TTC549 (cell line): ENCODE measurements around the gene INF2.
"Not testable (repeated sequence)": the region's sequence is repeated elsewhere in the genome, so short reads cannot be mapped to it uniquely, and the experiment has no call there.

Source experiments
- FAIRE-seq: peaks from 2 replicates; lab custom pipeline; 2012; peaks lifted over from hg19 to GRCh38; lab: Jason Lieb, UNC

The INF2 gene

GRCh38 chr14:104657563-104658324 lies 31.7 kb upstream of the INF2 start:
- FAIRE-seq = no peak

- no peak for FAIRE-seq
These were observed 31.1 kb upstream of the INF2 start for GRCh38 chr14:104658325-104658712.

GRCh38 chr14:104659146-104659545 lies 30.3 kb upstream of the INF2 start:
- FAIRE-seq = no peak

DNA sequence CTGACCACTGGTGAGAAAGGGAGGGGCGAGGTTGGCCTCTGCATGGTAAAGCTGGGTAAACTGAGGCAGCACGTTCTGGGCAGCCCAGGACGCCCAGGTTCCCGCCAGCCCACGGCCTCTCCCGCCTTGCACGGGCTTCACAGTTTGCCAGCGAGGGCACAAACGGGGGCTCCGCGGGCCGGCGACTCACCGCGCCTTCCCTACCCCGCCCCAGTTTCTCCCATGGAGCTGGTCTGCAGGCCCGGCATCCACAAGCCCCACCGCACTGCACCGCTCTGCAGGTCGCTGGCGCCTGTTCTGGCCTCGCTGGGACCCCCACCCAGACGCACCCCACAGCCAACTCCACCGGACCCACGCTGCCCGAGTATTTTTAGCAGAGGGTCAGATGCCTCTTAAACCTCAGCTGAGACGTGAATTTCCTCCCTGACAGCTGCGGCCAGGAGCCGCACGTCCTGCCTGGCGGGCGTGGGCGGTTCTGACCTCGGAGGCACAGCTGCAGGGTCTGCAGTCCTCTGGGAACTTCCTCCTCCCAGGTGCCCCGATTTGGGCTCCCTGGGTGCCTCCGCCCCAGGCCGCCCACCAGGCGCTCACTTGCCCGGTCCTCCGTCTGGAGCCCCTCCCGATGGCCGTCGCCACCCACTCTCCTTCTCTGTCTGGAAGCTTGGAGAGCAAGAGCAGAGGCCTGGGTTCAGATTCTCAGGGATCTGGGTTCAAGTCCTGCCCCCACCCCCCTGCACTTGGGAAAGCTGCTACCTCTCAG lies 29.5 kb upstream of the INF2 start:
- no peak for FAIRE-seq

GRCh38 chr14:104660597-104660996 lies 28.8 kb upstream of the INF2 start:
- no peak for FAIRE-seq

- no peak for FAIRE-seq
These were observed 28.3 kb upstream of the INF2 start for GRCh38 chr14:104661086-104661485.

DNA sequence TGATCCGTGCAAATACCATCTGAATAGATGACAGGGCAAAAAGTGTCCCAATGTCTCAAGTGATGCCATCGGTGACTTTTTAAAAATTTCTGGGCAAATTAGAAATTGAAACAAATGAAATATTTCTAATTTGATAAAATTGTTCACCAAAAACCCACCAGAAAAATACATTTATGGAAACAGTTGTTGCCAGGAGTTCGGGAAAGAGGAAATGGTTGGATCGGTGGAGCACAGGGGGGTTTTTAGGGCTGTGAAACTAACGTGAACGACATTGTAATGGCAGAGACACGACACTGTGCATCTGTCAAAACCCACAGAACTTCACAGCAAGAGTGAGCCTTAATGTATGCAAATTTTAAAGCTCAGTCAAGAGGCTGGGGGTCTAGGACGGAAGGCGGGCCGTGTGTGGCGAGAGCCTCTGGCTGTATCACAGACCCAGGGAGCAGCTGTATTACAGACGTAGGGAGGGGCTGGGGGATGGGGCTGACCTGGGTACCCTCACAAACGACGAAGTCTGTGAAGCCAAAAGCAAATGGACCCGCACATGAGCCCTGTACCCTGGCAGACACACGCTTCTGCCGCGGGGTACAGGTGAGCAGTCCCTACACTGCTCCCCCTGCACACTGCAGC lies 27.8 kb upstream of the INF2 start:
- FAIRE-seq = not testable (repeated sequence)

GRCh38 chr14:104662472-104662871 lies 26.9 kb upstream of the INF2 start:
- not testable (repeated sequence) for FAIRE-seq

DNA sequence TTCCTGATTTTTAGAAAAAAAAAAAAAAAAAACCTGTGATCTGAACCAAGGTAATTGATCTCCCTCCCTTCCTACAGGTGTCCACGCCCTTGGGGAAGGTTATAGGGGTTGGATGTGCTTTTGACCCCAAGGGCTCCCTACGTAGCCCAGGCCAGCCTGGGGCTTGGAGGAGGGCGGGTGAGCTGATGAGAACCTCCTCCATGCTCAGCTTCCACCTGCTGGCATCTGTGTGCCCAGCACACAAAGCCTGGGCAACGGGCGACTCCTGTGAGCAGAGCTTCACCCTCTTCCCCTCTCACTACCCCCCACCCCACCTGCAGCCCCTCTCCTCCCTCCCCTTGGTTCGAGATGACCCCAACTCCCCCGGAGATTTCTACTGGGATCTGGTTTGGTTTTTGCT lies 25.3 kb upstream of the INF2 start:
- FAIRE-seq = no peak

DNA sequence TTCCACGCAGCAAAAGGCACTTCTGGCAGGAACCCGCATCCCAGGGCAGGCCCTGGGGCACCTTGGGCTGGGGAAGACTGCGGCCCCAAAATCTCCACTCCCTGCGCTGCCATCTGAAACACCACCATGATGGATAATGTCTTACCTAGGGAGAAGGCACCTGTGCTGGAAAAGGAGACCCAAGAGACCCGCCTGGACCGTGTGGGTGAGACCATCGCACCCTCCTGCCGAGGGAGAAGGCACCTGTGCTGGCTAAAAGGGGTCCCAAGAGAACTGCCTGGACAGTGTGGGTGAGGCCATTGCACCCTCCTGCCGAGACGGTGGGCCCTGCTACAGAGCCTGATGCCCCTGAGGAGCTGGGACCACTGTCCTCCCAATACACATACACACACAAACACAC lies 24.8 kb upstream of the INF2 start:
- no peak for FAIRE-seq

DNA sequence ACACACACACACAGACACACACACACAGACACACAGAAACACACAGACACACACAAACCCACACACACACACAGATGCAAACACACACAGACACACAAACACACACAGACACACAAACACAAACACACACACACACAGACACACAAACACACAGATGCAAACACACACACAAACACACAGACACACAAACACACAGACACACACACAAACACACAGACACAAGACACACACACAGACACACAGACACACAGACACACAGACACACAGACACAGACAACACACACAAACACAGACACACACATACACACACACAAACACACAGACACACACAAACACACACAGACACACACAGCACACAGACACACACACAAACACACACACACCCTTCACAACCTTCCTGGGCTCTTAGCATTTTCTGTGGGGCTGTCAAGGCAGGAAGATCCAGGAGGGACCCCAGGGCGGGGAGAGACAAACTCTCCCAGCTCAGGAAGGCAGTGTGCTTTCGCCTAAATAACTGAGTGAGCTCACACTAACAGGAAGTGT lies 24.2 kb upstream of the INF2 start:
- no peak for FAIRE-seq

DNA sequence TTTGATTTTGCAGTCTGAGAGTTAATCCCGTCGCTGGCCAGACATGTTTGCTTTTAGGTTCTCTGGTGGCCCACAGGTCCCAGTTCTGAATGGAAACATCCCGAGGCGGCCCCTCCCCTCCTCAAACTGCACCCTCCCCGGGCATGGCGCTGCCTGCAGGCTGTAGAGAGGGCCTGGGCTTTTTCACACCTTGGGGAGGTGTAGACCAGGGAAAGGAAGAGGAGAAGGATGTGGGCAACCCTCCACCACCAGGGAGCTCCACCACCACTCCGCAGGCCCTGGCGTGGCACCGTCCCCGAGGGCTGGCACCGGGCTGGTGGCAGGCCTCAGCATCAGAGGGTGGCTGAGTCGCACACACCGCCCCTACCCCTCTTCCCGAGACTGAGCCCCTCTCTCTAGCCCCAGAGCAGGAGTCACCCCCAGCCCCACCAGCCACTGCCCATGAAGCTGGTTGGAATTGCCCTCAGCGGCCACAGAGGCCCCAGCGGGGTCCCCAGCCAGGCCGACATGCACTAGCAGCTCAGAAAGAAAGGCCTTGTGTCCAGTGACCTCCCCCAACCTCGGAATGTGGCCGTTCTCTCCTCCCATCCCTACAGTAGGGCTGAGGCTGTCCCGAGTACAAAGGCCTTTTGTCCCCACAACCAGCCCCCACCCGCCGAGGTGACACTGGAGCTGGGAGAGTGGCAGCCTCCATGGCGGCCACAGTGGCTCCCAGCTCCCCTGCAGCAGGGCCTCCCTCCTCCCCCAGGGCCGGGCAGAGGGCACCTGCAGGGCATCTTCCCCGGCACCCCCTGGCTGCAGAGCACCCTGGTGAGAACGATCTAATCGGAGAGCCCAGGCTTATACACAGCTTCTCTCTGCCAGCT lies 23.5 kb upstream of the INF2 start:
- no peak for FAIRE-seq

DNA sequence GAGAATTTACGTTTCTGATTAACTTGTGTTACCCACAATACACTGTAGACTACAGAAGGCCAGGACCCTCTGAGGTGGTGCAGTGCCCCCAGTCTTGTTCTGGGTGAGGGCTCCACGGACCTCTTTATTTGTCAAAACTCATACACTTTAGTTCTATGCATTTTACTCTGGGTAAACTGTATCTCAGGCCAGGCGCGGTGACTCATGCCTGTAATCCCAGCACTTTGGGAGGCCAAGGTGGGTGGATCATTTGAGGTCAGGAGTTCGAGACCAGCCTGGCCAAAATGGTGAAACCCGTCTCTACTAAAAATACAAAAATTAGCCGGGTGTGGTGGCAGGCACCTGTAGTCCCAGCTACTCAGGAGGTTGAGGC lies 22.9 kb upstream of the INF2 start:
- not testable (repeated sequence) for FAIRE-seq

DNA sequence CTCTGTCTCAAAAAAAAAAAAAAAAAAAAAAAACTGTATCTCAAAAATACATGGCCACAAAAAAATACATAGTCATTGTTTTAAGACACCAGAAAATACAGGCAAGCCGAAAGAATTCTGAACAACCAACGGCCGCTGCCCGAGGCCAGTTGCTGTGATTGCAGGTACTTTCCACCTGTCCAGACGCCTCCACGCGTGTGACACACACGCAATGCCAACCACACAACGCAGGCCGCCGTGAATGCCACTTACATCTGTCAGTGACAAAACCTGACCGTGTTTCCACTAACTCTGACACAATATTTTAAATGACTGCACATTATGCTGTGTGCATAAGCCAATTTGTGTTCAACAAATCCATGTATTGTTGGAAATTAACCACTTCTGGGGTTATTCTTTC lies 22.4 kb upstream of the INF2 start:
- FAIRE-seq = no peak

DNA sequence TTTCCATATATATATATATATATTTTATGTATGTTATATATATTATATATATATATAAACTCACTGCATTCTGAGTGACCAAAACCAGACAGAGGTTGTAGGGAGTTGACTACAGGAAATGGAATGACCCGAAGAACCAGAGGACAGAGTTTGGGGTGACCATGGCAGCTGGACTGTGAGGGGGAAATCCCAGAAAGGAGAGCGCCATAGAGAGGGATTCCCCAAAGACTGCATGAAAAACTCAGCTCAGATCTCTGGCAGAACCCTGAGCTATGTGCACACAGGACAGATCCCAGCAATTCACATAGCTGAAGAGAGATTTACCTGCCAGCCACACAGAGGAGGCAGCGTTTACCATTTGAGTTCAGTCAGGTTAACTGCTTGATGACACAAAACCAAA lies 19.7 kb upstream of the INF2 start:
- no peak for FAIRE-seq

DNA sequence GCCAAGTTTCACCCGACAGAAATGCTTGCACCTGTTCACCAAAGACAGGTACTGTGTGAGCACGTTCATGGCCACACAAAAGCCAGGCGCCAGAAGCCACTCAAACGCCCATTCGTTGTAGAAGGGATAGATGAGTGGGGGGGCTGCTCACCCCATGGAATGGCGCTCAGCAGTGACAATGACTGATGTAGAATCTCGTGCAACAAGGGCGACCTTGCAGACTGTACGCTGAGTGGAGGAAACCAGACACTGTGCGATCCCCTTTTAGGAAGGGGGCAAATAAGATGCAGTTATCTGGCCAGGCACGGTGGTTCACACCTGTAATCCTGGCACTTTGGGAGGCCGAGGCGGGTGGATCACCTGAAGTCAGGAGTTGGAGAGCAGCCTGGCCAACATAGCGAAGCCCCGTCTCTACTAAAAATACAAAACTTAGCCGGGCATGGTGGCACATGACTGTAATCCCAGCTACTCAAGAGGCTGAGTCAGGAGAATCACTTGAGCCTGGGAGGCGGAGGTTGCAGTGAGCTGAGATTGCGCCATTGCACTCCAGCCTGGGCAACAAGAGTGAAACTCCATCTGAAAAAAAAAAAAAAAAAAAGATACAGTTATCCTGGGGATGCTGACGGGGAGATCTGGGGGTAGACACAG lies 18.0 kb upstream of the INF2 start:
- not testable (repeated sequence) for FAIRE-seq

DNA sequence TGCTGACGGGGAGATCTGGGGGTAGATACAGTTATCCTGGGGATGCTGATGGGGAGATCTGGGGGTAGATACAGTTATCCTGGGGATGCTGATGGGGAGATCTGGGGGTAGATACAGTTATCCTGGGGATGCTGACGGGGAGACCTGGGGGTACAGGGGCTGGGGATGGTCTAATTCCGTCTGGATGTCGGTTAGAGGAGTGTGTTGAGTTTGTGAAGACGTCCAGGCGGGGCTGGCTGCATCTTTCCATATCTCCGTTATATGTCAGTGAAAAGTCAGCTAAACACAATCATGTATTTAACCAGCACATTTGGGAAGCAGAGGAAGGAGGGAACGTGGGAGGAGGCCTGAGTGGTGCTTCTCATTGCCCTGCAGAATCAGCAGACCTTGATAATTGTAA lies 17.3 kb upstream of the INF2 start:
- FAIRE-seq = not testable (repeated sequence)

- no peak for FAIRE-seq
These were observed 15.9 kb upstream of the INF2 start for GRCh38 chr14:104673481-104673880.

GRCh38 chr14:104675447-104675846 lies 14.0 kb upstream of the INF2 start:
- FAIRE-seq = no peak

DNA sequence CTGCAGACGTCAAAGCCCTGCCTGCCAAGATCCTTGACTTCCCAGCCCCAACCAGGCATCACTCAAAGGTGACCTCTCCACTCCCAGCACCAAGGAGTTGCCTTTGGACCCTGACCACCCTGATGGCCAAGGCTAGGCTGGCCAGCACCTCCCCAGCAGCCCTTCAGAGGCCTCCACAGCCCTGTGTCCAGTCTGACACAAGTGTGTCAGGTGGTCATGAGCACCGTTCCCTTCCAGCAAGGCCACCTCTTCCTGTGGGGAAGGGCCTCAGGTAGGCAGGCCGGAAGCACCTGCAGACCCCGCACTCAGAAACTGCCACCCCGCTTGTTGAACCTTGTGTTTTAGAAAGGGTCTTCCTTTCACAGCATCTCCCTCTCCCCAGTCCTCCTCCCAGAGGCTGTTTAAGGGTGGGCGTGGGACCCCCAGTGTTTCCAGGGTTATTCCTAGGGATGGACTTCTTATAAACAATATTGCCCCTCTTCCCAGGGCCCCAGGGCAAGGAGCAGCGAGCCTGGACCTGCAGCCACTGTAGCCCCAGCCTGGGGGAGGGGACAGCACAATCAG lies 13.2 kb upstream of the INF2 start:
- no peak for FAIRE-seq
